IPS-18a (cell line): ENCODE results near the gene MBOAT2.

Experiments
- H3K27ac ChIP-seq: one replicate; pipeline ENCODE4 v1.5.1; 2013; ENCODE audit warnings: low read length
- H3K27me3 ChIP-seq: one replicate; pipeline ENCODE4 v1.6.1; 2013; ENCODE audit warnings: mild to moderate bottlenecking, low read length; ENCODE audit not compliant: control insufficient read depth, insufficient read depth
- H3K36me3 ChIP-seq: one replicate; pipeline ENCODE4 v1.6.1; 2013; ENCODE audit warnings: low read depth, low read length; ENCODE audit not compliant: control insufficient read depth
- H3K4me1 ChIP-seq: one replicate; pipeline ENCODE4 v1.6.1; 2013; ENCODE audit warnings: low read depth, low read length; ENCODE audit not compliant: control insufficient read depth
- H3K4me3 ChIP-seq: one replicate; pipeline ENCODE4 v1.5.1; 2013; ENCODE audit warnings: low read length
- H3K9ac ChIP-seq: one replicate; pipeline ENCODE4 v1.6.1; 2013; ENCODE audit warnings: mild to moderate bottlenecking, low read length, moderate library complexity
- H3K9me3 ChIP-seq: one replicate; pipeline ENCODE4 v1.6.1; 2013; ENCODE audit warnings: low read depth, low read length; ENCODE audit not compliant: control insufficient read depth

The MBOAT2 gene

DNA sequence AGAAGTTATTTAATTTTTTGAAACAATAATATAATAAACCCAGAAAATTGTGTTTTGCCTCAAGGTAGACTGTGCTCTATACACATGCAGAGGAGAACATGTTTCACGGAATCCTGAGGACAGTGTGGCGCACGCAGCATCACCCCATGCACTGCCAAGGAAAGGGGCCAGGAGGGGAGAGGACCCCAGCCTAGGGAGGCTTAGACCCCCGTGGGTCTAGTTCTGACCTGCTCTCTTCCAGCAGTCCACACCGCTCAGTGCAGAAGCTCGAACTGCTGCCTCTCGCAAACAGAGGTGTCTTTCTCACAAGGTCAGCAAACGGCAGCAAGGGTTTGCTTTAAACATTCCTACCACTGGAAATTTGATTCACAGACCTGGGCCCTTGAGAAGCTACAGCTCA lies 114.5 kb downstream of the MBOAT2 start:
- H3K9ac ChIP-seq: no peak overlapping the region
- no peaks in the 10 kb centered on the region for H3K36me3 ChIP-seq
- H3K4me1 ChIP-seq: peaks cover 19% of the 10 kb centered on the region
- no peaks in the 10 kb centered on the region for H3K9me3 ChIP-seq
- no peak overlapping the region for H3K4me3 ChIP-seq
- no peaks in the 10 kb centered on the region for H3K27me3 ChIP-seq
- H3K27ac ChIP-seq: no peak overlapping the region

DNA sequence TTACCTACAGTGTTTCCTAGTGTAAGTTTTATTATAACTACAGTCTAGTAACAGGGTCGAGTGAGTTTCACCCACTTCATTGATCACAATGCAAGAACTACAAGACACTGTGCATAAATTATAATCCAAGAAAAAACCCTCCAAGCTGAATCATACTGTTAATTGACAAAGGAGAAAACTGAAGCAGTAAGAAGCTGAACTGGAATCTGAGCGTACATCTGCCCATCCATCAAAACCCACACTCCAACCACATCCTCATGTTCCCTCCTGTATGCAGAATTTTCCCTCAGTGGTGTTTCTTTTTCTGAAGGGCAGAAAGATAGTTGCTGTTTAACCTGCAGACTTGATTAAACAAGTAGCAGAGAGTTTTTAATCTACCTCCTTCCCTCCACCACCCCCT lies 116.6 kb downstream of the MBOAT2 start:
- Histone ChIP-seq H3K9me3 (no peaks in the 10 kb centered on the region), H3K36me3 (no peaks in the 10 kb centered on the region), H3K4me3 (no peak overlapping the region), H3K27ac (no peak overlapping the region), H3K4me1 (peaks cover 12% of the 10 kb centered on the region), H3K27me3 (no peaks in the 10 kb centered on the region), H3K9ac (no peak overlapping the region)

DNA sequence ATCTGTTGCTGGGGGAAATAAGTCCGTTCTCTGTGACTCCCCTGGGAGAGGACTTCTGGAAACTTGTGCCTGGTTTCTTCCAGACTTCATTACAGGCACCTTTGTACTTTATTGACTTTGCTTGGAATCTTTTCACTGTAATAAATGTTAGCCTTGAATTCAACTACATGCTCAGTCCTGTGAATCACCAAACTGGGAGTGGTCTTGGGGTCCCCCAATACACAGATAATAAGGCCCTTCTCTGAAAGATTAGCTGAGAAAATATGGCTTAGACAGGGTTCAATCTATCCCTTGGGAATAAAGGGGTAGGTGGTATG lies 117.3 kb downstream of the MBOAT2 start:
- H3K36me3 ChIP-seq: no peaks in the 10 kb centered on the region
- no peaks in the 10 kb centered on the region for H3K27me3 ChIP-seq
- no peaks in the 10 kb centered on the region for H3K9me3 ChIP-seq
- no peak overlapping the region for H3K27ac ChIP-seq
- H3K9ac ChIP-seq: no peak overlapping the region
- H3K4me3 ChIP-seq: no peak overlapping the region
- peaks cover 12% of the 10 kb centered on the region for H3K4me1 ChIP-seq

DNA sequence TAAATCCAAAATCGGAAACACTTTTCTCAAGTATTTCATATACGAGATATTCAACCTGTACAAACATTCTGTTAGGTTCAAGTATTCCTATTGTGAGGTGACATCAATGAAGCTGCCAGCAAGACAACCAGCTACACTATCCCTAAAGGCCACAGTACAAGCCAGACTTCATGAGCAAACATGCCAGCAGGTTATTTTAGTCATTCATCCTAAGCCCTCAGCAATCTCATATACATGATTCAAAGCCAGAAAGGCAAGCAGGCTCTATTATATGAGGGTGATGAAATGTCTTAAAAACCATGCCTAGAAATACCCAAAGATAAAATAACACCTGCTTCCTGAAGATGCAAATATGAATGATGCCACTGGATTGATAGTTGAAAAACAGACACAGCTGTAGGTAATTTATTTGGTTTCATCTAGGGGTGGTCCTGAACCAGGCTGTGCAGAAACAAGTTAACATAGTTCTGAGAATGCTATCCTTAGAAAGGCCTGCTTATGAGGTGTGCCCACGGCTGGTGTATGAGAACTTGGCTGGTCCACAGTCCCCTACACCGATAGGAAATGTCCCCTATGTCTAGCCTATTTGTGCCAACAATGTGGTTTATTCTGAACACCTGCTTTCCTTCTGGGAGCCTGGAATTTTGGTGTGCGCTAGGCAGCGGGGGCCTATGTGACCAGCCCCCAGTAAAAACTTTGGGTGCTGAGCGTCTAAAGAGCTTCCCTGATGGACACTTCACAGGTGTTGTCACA lies 117.9 kb downstream of the MBOAT2 start:
- H3K9ac ChIP-seq: no peak overlapping the region
- H3K4me1 ChIP-seq: peaks cover 12% of the 10 kb centered on the region
- no peak overlapping the region for H3K27ac ChIP-seq
- no peaks in the 10 kb centered on the region for H3K9me3 ChIP-seq
- H3K36me3 ChIP-seq: no peaks in the 10 kb centered on the region
- H3K27me3 ChIP-seq: no peaks in the 10 kb centered on the region
- no peak overlapping the region for H3K4me3 ChIP-seq

DNA sequence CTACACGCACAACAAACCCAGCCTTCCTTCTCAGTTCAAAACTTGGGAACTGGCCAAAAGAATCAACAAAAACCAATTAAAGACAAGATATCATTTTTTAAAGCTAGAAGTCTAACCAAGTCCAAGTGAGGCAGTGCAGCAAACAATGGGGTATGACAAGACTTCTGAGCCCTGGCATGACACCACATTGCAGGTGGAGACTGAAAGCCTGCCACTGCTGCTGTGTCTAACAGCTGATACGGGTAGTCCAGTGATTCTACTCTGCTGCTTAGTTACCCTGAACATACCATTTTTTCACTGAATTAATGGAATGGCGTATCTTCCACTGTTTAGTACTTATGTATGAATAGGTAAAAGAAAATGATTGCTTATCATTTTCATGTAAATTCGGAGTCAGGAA lies 118.7 kb downstream of the MBOAT2 start:
- Histone ChIP-seq H3K9me3 (no peaks in the 10 kb centered on the region), H3K27ac (no peak overlapping the region), H3K27me3 (no peaks in the 10 kb centered on the region), H3K9ac (no peak overlapping the region), H3K4me3 (no peak overlapping the region), H3K36me3 (no peaks in the 10 kb centered on the region), H3K4me1 (peaks cover 12% of the 10 kb centered on the region)

DNA sequence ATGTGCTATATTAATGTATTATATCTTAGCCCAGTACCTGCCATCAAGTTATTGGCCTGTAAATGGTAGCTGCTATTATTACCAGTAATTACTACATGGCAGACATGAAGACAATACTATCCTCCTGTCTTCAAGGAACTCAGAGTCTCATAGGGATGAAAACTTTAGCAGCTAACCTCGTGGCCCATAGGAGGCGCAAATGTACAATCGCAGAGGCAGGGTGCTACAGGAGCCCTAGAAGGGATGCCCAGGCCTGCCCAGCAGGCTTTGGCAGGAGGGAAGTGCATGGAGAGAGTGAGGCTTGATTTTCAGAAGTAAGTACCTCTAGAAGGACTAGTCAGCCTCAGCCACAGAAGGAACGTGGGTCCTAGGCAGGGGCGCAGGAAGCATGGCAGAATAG lies 121.4 kb downstream of the MBOAT2 start:
- H3K9me3 ChIP-seq: no peaks in the 10 kb centered on the region
- no peaks in the 10 kb centered on the region for H3K27me3 ChIP-seq

DNA sequence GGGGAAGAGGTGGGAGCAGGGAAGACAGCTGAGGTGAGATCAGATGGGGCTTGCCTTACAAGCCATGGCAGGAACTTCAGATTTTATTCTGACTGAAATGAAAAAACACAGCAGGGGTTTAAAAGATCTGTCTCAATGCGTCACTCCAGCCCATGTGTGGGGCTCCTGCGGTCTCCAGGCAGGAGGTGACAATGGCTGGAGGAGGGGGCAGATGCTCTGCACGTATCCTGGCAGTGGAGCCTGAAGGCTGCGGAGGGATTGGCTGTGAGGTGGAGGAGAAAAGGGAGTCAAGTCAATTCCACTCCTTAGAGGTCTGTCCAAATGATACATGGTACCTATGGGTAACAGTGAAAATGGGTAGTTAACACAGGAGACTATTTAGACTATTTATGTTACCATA lies 125.6 kb downstream of the MBOAT2 start:
- H3K36me3 ChIP-seq: no peaks in the 10 kb centered on the region
- no peak overlapping the region for H3K9ac ChIP-seq
- H3K27ac ChIP-seq: no peak overlapping the region
- no peaks in the 10 kb centered on the region for H3K4me1 ChIP-seq
- no peaks in the 10 kb centered on the region for H3K9me3 ChIP-seq
- no peaks in the 10 kb centered on the region for H3K27me3 ChIP-seq
- H3K4me3 ChIP-seq: no peak overlapping the region

More for the DNA sequence above, 121.4 kb downstream of the MBOAT2 start:
- Histone ChIP-seq H3K27ac (no peak overlapping the region), H3K4me3 (no peak overlapping the region), H3K4me1 (peaks cover 1% of the 10 kb centered on the region), H3K36me3 (no peaks in the 10 kb centered on the region), H3K9ac (no peak overlapping the region)

DNA sequence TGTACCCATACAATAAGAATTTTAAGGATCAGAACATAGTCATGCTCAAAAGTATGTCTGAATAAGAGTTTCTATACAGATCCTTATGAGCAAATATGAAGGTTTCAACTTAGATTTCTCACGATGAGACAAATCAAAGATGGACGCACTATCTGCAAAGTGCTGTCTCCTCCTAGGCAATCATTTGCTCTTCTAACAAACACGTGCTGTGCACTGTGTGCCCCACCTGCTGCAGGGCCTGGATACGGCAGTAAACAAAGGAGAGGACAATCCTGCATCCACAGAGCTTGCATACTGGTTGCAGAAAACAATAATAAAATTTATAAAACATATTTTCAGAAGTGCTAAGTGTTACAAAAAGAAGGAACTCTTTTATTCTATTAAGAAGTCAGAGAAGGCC lies 126.2 kb downstream of the MBOAT2 start:
- no peaks in the 10 kb centered on the region for H3K4me1 ChIP-seq
- H3K27ac ChIP-seq: no peak overlapping the region
- no peaks in the 10 kb centered on the region for H3K27me3 ChIP-seq
- no peaks in the 10 kb centered on the region for H3K36me3 ChIP-seq
- H3K9me3 ChIP-seq: no peaks in the 10 kb centered on the region
- H3K9ac ChIP-seq: no peak overlapping the region
- no peak overlapping the region for H3K4me3 ChIP-seq

DNA sequence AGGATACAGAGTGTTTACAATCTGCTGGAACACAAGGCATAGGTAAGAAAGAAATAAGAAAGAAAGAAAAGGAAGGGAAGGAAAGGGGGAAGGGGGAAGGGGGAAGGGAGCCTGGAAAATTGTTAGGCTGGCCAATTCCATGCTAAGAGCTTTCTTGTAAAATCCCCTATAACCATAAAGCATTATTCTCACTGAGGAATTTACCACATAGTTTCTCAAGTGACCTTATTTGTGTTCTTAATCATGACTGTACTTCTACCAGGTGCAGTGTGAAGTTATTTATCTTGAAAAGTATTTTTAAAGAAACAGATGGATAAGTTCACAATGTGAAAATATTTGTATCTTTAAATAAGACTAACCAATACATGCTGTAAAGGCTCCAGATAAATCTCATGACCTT lies 126.9 kb downstream of the MBOAT2 start:
- no peaks in the 10 kb centered on the region for H3K27me3 ChIP-seq
- no peaks in the 10 kb centered on the region for H3K36me3 ChIP-seq

DNA sequence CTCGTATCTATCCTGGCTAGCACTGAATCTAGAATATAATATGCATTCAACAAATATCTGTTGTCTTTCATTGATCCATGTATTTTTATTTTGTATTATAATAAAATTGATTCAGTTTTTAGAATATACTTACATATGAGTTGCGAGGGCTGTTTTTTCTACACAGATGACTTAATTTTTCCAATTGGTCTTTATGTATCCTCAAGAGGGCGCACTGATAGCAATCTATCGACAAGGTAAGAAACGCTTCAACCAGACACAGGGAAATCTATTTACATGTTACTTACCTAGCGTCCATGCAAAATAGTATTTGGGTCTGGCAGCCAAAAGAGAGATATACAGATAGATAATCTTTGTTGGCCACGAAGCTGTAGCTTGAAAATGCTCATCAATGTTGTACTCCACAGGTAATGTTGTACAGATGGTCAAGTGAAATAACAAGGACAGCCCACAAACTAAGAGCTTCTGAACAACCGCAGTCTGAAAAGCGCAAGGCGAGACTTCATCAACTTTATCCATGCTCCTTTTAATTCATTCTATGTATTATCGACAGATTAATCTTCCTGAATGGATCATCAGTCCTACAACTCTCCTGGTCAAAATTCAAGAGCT lies 130.6 kb downstream of the MBOAT2 start:
- H3K36me3 ChIP-seq: no peaks in the 10 kb centered on the region
- H3K4me3 ChIP-seq: no peak overlapping the region
- no peak overlapping the region for H3K27ac ChIP-seq
- no peak overlapping the region for H3K9ac ChIP-seq
- no peaks in the 10 kb centered on the region for H3K27me3 ChIP-seq
- no peaks in the 10 kb centered on the region for H3K4me1 ChIP-seq
- no peaks in the 10 kb centered on the region for H3K9me3 ChIP-seq

More for the DNA sequence above, 126.9 kb downstream of the MBOAT2 start:
- Histone ChIP-seq H3K27ac (no peak overlapping the region), H3K4me1 (no peaks in the 10 kb centered on the region), H3K9ac (no peak overlapping the region), H3K4me3 (no peak overlapping the region), H3K9me3 (no peaks in the 10 kb centered on the region)

DNA sequence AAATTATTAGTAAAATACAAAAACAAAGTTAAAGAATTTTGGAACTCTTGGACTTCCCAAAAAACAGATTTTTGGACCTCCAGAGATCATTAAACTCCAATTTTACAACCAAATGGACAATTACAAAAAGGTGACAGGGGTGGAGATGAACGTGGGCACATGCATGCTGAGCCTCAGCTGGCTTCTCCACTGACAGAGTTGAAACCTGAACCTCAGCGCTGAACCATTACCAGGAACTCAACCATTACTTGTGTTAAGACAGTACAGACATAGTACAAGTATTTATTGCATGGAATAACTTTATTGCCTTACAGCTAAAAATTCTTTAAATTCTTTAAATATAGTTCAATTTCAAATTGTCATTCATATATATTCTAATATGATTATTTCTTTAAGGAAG lies 133.0 kb downstream of the MBOAT2 start:
- H3K4me1 ChIP-seq: no peaks in the 10 kb centered on the region
- no peaks in the 10 kb centered on the region for H3K36me3 ChIP-seq
- H3K4me3 ChIP-seq: no peak overlapping the region
- H3K27me3 ChIP-seq: no peaks in the 10 kb centered on the region
- no peaks in the 10 kb centered on the region for H3K9me3 ChIP-seq
- H3K9ac ChIP-seq: no peak overlapping the region
- H3K27ac ChIP-seq: no peak overlapping the region

DNA sequence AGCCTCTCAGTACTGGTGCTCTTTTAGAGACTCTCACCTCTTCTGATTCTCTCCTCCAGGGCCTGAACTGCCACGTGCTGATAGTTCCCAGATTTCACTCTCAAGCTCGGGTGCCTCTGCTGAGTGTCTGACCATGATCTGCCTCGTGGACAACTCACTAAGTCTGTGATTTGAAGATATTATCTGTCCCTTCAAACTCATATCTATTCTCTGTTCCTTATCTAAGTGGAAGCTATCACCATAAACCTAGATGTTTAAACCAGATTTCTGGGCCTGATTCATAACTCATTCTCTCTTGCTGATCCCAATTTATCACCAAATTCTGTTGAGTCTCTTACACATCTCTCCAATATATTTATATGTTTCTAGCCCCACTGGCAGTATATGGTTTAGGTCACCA lies 136.1 kb downstream of the MBOAT2 start:
- Histone ChIP-seq H3K4me3 (no peak overlapping the region), H3K9ac (no peak overlapping the region), H3K27me3 (no peaks in the 10 kb centered on the region), H3K36me3 (no peaks in the 10 kb centered on the region), H3K27ac (no peak overlapping the region), H3K9me3 (no peaks in the 10 kb centered on the region), H3K4me1 (no peaks in the 10 kb centered on the region)
